ENCODE measurements around the gene VPS29. TPM values are rescaled to one million over a fixed set of nuclear protein-coding genes. Genes with fewer than 3 reads are reported as not detected.
"Not testable (repeated sequence)": the region's sequence is repeated elsewhere in the genome, so short reads cannot be mapped to it uniquely, and the experiment has no call there.

The VPS29 gene
- total and polyA plus RNA-seq, 4 donors = 73.7 to 177 (median 134) TPM

- Histone ChIP-seq H3K27ac (ENCODE audit: low read depth in 1 of 2, low read length in 1 of 2) (no peak overlapping the region), H3K36me3 (ENCODE audit: control insufficient read depth in 4 of 4, insufficient read depth in 4 of 4, low read length in 4 of 4) (peaks cover 4 to 21% (median 7%) of the 10 kb centered on the region in 4 donors), H3K4me1 (ENCODE audit: control insufficient read depth in 5 of 5, insufficient read depth in 5 of 5, low read length in 5 of 5) (peaks cover 0 to 15% (median 0%) of the 10 kb centered on the region in 5 donors), H3K9me3 (ENCODE audit: control insufficient read depth in 4 of 4, insufficient read depth in 3 of 4, low read length in 3 of 4) (no peaks in the 10 kb centered on the region), H3K4me3 (no peak overlapping the region), H3K27me3 (ENCODE audit: control insufficient read depth in 3 of 3, insufficient read depth in 3 of 3, low read length in 2 of 3) (no peaks in the 10 kb centered on the region), H3K9ac (ENCODE audit: insufficient read depth in 1 of 2, low read length in 2 of 2) (no peak overlapping the region)
- TF ChIP-seq, protein P1, sequence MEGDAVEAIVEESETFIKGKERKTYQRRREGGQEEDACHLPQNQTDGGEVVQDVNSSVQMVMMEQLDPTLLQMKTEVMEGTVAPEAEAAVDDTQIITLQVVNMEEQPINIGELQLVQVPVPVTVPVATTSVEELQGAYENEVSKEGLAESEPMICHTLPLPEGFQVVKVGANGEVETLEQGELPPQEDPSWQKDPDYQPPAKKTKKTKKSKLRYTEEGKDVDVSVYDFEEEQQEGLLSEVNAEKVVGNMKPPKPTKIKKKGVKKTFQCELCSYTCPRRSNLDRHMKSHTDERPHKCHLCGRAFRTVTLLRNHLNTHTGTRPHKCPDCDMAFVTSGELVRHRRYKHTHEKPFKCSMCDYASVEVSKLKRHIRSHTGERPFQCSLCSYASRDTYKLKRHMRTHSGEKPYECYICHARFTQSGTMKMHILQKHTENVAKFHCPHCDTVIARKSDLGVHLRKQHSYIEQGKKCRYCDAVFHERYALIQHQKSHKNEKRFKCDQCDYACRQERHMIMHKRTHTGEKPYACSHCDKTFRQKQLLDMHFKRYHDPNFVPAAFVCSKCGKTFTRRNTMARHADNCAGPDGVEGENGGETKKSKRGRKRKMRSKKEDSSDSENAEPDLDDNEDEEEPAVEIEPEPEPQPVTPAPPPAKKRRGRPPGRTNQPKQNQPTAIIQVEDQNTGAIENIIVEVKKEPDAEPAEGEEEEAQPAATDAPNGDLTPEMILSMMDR (IDR thresholded peaks at IDR 0.05; ENCODE audit: control extremely low read depth, extremely low read depth) = no peak
- WGBS, 2 donors = 63 to 74% methylated on average over 2 of the region's 2 CpGs
- ATAC-seq (ENCODE audit: insufficient read depth, low FRiP score) = no peak
- DNase-seq = no peak
These were observed 29.9 kb upstream of the VPS29 start for GRCh38 chr12:110531741-110532333.

DNA sequence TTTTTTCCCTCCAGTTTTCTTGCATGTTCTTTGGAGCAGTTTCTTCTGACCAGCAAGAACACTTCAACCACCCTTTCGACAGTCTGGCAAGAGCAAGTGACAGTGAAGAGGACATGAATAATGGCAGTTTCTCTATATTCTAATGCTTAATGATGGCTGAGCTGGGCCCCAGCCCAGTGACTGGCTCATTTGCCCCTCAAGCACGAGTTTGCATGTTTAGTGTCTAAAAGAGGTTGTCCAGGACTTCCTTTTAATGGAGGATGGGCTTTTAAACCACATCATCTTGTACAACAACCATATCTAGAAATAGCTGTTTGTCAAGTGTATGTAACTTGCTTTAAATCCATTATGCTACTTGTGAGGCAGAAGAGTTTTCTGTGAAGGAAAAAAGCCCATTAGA lies 28.6 kb upstream of the VPS29 start:
- ATAC-seq (ENCODE audit: insufficient read depth, low FRiP score) (no peak), DNase-seq (no peak)
- WGBS, 2 donors = 63 to 72% methylated on average over 2 of the region's 2 CpGs
- H3K27me3 ChIP-seq (ENCODE audit: control insufficient read depth in 3 of 3, insufficient read depth in 3 of 3, low read length in 2 of 3) = no peaks in the 10 kb centered on the region
- no peaks in the 10 kb centered on the region for H3K9me3 ChIP-seq (ENCODE audit: control insufficient read depth in 4 of 4, insufficient read depth in 3 of 4, low read length in 3 of 4)
- no peak overlapping the region for H3K9ac ChIP-seq (ENCODE audit: insufficient read depth in 1 of 2, low read length in 2 of 2)
- TF ChIP-seq, protein P1 (IDR thresholded peaks at IDR 0.05; ENCODE audit: control extremely low read depth, extremely low read depth) = no peak
- no peak overlapping the region for H3K27ac ChIP-seq (ENCODE audit: low read depth in 1 of 2, low read length in 1 of 2)
- peaks cover 0 to 13% (median 3%) of the 10 kb centered on the region in 4 donors for H3K36me3 ChIP-seq (ENCODE audit: control insufficient read depth in 4 of 4, insufficient read depth in 4 of 4, low read length in 4 of 4)
- H3K4me1 ChIP-seq (ENCODE audit: control insufficient read depth in 5 of 5, insufficient read depth in 5 of 5, low read length in 5 of 5) = peaks cover 0 to 10% (median 0%) of the 10 kb centered on the region in 5 donors
- no peak overlapping the region for H3K4me3 ChIP-seq

- no peak for ATAC-seq (ENCODE audit: insufficient read depth, low FRiP score)
- peaks cover 0 to 8% (median 2%) of the 10 kb centered on the region in 4 donors for H3K36me3 ChIP-seq (ENCODE audit: control insufficient read depth in 4 of 4, insufficient read depth in 4 of 4, low read length in 4 of 4)
- no peak overlapping the region for H3K9ac ChIP-seq (ENCODE audit: insufficient read depth in 1 of 2, low read length in 2 of 2)
- H3K4me1 ChIP-seq (ENCODE audit: control insufficient read depth in 5 of 5, insufficient read depth in 5 of 5, low read length in 5 of 5) = peaks cover 0 to 6% (median 0%) of the 10 kb centered on the region in 5 donors
- no peak overlapping the region for H3K27ac ChIP-seq (ENCODE audit: low read depth in 1 of 2, low read length in 1 of 2)
- no peaks in the 10 kb centered on the region for H3K27me3 ChIP-seq (ENCODE audit: control insufficient read depth in 3 of 3, insufficient read depth in 3 of 3, low read length in 2 of 3)
- no peak for DNase-seq
- WGBS, 2 donors = 95 to 97% methylated on average over 6 of the region's 6 CpGs
- TF ChIP-seq, protein P1 (IDR thresholded peaks at IDR 0.05; ENCODE audit: control extremely low read depth, extremely low read depth) = no peak
- no peaks in the 10 kb centered on the region for H3K9me3 ChIP-seq (ENCODE audit: control insufficient read depth in 4 of 4, insufficient read depth in 3 of 4, low read length in 3 of 4)
- H3K4me3 ChIP-seq = no peak overlapping the region
These were observed 26.4 kb upstream of the VPS29 start for GRCh38 chr12:110528277-110528839.

- H3K36me3 ChIP-seq (ENCODE audit: control insufficient read depth in 4 of 4, insufficient read depth in 4 of 4, low read length in 4 of 4); H3K4me1 ChIP-seq (ENCODE audit: control insufficient read depth in 5 of 5, insufficient read depth in 5 of 5, low read length in 5 of 5); H3K9ac ChIP-seq (ENCODE audit: insufficient read depth in 1 of 2, low read length in 2 of 2); H3K27me3 ChIP-seq (ENCODE audit: control insufficient read depth in 3 of 3, insufficient read depth in 3 of 3, low read length in 2 of 3); ATAC-seq (ENCODE audit: insufficient read depth, low FRiP score); H3K9me3 ChIP-seq (ENCODE audit: control insufficient read depth in 4 of 4, insufficient read depth in 3 of 4, low read length in 3 of 4); H3K4me3 ChIP-seq; H3K27ac ChIP-seq (ENCODE audit: low read depth in 1 of 2, low read length in 1 of 2); DNase-seq: not testable (repeated sequence)
- WGBS, 2 donors = 88 to 94% methylated on average over 11 of the region's 11 CpGs
These were observed 19.2 kb upstream of the VPS29 start for GRCh38 chr12:110520876-110521712.

- not testable (repeated sequence) for H3K9ac ChIP-seq (ENCODE audit: insufficient read depth in 1 of 2, low read length in 2 of 2); H3K27me3 ChIP-seq (ENCODE audit: control insufficient read depth in 3 of 3, insufficient read depth in 3 of 3, low read length in 2 of 3); H3K9me3 ChIP-seq (ENCODE audit: control insufficient read depth in 4 of 4, insufficient read depth in 3 of 4, low read length in 3 of 4); H3K27ac ChIP-seq (ENCODE audit: low read depth in 1 of 2, low read length in 1 of 2); H3K4me1 ChIP-seq (ENCODE audit: control insufficient read depth in 5 of 5, insufficient read depth in 5 of 5, low read length in 5 of 5); ATAC-seq (ENCODE audit: insufficient read depth, low FRiP score); H3K36me3 ChIP-seq (ENCODE audit: control insufficient read depth in 4 of 4, insufficient read depth in 4 of 4, low read length in 4 of 4); H3K4me3 ChIP-seq; DNase-seq
- WGBS, 2 donors = 93 to 96% methylated on average over 8 of the region's 8 CpGs
These were observed 16.1 kb upstream of the VPS29 start for GRCh38 chr12:110518014-110518413.
